CD4-positive, alpha-beta T cell treated with Interleukin-1 beta for 1 hour (primary cell): ENCODE measurements around the gene PRCC.

Source experiments
- DNase-seq, 2 donors: peaks; one replicate each; pipeline ENCODE4 v3.0.0-alpha.2; 2020 to 2022

PRCC gene

DNA sequence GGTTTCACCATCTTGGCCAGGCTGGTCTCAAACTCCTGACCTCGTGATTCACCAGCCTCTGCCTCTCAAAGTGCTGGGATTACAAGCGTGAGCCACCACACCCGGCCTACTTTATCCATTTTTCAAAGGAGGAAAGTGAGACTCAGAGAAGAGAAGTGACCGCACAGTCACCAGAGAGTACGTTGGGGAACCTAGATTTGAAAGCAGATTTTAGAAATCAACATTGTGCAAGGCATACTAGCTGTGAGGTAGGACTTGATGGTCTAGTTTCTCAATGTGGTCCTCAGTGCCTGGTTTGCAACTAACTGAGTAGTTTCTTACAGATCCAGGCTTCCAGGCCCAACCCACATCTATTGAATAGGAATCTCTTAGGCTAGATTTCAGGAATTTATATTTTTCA is 1.7 kb upstream of the PRCC start:
- peak in 1 of 2 donors; percentile 22 for DNase-seq

DNA sequence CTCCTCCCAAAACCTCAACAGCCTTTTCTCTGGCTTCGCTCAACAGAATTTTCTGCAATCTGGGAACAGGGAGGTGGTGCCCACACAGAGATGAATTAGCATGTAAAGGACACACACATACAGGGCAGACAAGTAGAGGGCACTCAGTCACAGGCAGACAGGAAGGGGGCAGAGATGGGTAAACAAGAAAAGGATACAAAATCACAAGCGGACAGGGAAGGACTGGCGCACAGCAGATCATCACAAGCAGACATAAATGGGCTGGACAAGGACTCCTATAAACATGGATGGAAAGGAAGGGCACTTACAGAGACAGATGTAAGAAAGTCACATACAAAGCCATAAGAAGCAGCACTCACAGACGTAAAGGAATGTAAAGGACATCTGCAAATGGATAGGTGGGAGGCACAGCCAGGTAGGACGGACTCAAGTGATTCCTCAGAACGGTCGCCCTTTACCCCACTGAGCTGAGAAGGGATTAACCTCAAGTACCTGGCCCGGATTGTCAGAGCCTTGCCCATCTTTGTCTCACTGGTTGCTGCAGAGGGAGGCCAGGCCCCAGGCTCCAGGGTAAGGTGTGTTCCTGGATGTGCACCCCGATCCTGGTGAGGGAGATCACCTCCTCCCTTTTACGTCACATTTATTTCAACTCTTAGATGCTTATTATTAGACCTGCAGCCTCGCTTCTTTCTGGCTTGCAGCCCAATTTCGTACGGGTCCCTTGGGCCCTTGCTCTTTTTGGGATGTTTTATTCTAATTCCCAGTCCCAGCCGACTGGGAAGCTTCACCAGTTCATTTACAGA is 836 bp upstream of the PRCC start:
- DNase-seq = no peak

DNA sequence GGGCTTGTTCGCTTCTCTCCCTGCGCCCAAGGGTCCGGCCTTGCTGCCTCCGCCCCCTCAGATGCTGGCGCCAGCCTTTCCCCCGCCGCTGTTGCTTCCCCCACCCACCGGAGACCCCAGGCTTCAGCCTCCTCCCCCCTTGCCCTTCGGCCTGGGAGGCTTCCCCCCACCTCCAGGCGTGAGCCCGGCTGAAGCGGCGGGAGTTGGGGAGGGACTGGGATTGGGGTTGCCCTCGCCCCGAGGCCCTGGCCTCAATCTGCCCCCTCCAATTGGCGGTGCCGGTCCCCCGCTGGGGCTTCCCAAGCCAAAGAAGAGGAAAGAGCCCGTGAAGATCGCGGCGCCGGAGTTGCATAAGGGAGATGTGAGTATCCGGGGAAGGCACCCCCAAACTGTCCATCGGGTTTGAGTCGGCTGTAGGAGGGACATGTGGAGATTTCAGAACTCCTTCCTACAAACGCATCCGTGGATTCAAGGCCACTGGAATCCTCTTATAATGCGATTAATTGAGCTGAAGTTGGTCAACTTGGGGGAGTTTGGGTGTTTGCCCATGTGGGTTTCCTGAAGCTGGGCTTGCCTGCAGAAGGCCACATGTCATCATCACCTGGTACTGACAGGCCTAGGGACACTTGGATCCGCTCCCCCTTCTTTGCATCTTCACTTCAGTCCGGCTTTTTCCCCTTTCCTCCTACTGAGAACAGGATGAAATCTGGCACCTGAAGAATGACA is 707 bp downstream of the PRCC start:
- DNase-seq = peak; percentile 24 to 31

DNA sequence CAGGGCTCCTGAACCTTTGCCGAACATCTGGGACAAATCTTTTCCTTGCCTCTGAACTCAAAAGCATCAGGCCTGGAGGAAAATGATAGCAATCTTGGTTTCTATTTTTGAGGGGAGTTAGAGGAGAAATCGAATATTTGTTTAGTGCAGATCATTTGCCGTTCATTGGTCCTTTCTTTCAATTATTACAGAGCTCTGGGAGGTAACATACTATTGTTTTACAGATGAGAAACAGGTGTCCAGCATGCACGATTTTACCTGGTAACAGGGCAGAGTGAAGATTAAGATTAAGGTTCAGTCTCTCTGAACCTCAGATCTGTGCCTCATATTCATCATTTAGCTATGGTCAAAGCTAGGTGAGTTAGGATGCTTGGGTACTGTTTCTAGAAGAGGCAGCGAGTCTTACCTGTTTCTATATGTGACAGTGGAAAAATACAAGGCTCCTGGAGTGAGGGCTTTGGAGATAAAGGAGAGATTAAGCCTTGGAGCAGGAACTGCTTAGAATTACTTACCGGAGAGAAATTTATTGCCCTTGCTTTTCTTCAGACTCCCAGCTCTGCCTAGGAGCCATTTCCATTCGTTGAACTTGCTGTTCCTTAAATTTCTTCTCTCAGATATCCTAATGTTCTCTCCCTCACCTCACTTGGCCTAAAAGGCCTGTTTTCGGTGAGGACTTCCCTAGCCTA is 1.4 kb downstream of the PRCC start:
- no peak for DNase-seq

DNA sequence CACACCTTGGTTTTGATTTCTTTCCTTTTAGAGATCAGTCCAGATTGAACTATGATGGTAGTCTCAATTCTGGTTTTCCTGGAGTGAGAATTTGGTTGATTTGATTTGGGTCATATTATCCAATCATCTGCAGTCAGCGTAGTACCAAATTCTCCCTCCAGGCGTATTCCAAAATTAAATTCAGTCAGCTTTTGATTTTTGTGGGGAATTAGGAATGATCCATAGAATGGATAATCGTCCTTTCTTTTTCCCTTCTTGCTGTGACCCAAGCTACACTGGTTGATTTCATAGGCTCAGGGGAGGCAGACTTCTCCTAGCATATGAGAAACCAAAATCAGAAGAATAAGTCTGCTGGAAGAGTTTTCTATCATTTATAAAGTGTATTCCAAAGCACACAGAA is 4.9 kb downstream of the PRCC start:
- no peak for DNase-seq

DNA sequence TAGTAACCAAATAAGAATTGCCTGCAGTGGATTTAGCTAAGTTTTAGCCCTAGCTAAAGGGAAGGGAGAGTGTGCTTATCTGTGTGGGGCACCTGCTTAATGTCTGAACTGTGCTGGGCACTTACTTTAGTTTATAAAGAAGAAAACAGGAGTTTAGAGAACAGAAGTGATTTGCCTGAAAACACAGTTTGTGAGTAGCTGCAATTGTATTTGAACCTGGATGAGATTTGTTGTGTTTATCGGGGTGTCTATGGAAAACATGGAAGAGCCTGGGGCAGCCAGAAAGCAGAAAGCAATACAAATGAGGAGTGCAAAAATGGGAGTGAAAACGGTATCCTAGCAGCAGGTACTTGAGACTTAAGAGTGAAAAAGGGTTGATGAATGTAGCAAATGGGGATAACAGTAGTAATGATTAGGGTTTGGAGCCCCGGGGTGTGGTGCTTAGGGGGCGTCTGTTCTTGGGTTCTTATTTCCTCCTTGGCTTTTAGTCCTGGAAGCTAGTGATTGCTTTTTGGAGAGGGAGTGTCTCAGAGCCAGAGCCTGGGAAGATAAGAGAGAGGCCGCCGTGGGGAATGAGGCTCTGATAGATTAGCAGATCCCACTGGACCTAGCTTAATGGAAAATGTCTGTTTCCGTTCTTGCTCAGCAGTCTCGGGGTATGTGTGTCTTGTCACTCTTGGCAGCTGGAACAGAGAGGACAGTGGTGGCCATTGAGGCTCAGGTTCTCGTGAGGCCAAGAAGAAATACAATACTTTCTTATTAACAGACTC is 5.6 kb downstream of the PRCC start:
- DNase-seq = no peak

DNA sequence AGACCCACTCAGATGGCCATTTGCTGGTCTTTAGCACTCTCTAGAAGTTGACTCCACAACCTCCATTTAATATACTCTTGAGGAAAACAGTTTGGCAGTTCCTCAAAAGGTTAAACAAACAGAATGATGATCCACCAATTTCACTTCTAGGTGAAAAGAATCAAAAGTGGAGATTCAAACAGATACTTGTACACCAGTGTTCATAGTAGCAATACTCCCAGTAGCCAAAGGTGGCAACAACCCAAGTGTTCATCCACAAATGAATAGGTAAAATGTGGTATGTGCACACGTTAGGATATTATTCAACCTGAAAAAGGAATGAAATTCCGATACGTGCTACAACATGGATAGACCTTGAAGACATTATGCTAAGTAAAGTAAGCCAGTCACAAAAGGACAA is 6.3 kb downstream of the PRCC start:
- no peak for DNase-seq

DNA sequence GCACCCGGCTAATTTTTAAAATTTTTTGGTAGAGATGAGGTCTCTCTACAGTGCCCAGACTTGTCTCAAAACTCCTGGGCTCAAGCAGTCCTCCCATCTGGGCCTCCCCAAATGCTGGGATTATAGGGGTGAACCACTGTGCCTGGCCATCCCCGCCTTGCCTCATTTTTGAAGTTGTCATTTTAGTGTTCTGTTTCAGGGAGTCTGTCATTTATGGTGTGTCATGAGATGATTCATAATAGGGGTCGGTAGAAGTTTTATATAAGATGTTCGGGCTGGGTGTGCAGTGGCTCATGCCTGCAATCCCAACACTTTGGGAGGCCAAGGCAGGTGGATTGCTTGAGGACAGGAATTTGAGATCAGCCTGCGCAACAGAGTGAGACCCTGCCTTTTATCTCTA is 8.5 kb downstream of the PRCC start:
- no peak for DNase-seq

DNA sequence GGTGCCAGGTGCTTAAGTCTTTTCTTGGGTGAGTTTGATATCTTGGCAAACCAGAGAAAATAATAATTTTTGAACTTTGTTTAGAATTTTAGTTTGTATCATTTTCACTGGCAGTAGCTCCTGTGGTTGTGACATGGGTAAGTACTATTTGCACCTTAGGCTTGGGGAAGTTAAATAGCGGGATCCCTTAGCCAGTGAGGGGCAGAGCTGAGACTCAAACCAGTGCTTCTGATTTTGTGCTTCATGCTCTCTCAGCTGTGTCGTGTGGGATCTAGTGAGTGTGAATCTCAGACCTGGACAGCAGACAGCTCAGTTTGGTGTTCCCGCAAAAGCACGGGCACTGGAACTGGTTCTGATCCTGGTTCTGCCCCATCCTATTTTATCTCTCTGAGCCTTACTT is 9.6 kb downstream of the PRCC start:
- no peak for DNase-seq

DNA sequence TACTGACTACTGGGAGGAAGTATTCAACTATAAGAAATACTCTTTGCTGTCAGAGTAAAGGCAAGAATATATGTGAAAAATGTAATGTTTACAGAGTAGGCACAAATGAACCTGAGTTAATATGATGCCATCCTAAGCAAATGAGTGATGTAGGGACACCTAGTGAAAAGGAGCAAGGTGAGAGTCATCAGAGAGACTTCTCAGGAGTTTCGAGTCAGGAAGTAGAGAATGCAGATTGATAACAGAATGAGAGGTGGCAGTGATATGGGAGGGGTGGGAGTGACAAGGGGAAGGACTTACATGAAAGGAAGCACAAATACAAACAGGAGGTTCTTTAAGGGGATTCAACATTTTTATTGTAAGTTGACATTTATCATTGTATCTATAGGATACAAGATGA is 10.2 kb downstream of the PRCC start:
- no peak for DNase-seq

DNA sequence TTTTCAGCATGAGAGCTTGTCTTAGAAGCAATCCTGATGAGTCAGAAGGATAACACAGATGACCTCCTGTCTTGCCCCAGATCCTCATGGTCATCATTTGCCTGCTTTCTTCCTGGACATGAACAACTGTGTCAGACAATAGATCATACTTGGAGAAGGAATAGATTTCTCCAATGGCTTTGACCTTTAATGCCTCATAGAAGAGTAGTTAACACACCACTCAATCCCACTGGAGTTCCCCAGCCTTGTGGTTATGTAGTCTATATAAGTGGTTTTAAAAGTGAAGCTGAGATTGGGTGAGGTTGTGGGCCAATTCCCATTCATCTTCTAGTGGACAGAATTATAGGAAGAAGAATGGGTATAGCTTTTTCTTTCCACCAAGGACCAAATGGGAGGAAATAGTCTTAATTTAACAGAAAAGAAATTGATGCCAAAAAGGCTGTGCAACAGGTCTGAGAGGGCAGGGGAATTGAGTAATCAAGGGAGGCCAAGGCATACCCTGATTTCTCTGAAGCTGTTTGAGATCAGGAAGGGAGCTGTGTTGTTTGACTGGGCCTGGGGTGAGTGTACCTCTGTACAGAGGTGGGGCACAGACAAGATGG is 14.4 kb downstream of the PRCC start:
- DNase-seq = no peak

DNA sequence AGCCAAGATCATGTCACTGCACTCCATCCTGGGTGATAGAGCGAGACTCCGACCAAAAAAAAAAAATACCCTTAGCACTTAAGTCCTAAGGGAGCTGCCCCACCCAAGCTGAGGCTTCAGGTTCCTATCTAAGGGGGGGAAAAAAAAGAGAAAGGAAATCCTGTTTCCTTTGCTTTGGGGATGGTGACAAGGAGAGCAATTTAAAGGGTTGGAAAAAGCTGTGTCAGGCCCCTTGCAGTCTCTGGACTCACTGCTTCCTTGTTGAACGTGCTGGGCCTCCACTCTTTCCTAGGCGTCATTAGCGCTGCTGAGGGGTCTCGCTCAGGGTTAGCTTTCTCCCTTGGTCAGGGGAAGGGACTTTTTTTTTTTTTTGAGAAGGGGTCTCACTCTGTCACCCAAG is 18.1 kb downstream of the PRCC start:
- no peak for DNase-seq

DNA sequence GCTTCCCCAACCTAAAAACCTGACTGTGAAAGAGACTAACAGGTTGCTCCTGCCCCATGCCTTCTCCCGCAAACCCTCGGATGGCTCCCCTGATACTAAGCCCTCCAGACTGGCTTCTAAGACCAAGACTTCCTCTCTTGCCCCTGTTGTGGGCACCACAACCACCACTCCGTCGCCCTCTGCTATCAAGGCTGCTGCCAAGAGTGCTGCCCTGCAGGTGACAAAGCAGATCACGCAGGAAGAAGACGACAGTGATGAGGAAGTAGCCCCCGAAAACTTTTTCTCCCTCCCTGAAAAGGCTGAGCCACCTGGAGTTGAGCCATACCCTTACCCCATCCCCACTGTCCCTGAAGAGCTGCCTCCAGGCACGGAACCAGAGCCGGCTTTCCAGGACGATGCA is 19.3 kb downstream of the PRCC start:
- DNase-seq = no peak

DNA sequence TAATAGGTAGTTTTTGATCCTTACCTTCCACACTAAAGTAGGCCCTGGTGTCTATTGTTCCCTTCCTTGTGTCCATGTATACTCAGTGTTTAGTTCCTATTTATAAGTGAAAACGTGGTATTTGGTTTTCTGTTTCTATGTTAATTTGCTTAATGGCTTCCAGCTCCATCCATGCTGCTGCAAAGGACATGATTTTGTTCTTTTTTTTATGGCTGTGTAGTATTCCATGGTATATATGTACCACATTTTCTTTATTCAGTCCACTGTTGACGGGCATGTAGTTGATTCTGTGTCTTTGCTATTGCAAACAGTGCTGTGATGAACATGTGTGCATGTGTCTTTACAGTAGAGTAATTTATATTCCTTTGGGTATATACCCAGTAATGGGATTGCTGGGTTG is 20.8 kb downstream of the PRCC start:
- no peak for DNase-seq

DNA sequence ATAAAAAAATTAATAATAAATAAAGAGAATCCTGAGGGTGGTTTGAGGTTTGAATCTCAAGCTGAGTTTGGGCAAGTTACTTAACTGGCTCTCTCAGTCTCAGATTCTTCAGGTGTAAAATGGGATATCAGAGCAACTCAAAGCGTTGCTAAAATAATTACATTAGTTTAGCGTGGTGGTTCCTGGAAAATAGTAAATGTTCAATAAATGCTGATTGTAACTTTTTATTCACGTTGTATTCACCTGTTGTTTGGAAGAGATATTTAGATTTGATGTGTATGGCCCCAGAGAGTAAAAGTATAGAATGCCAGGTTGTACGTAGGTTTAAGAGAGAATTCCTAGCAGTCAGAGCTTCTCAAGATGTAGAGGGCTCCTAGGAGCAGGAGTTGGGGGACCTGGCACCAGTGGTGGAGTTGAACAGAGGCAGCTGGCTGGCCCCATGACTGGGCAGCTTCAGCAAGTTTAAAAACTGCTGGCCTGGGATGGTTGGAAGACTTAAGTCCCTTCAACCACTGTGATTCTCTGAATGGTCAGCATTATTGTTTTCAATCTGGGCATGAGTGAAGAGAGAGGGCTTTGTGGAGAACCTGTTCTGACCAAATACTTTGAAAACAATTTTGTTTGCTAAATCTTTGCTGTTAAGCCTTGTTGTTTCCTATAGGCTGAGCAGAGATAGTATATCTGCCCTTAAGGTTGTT is 22.4 kb downstream of the PRCC start:
- DNase-seq = no peak

DNA sequence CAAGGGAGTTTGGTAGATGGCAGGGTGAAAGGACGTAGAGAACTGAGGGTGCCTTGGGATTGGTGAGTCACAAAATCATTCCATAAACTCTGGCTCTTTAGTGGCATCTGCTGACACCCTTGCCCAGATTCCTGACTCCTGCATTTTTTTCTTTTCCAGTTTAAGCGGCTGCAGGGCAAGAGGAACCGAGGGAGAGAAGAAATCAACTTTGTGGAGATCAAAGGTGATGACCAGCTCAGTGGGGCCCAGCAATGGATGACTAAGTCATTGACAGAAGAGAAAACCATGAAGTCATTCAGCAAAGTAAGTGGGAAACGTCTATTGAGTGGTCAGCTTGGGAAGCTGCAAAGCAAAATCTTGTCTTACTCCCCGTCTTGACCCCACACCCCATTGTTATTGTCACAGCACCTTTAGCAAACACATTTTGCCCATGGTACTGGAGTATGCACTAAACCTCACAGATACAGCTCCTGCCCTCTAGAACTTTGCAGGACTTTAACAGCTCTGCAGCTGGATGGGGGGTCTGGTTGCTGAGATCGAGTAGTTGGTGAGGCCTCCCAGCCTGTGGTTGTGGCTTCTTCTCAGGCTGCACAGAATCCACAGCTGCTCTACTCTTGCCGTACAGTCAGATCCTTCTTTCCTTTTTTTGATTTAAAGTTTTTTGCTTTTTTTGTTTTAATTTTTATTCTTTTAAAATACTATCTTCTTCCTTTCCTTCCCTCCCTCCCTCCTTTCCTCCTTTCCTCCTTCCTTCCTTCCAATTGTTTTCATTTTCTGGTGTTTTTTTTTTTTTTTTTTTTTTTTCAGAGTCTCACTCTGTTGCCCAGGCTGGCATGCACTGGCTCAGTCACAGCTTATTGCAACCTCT is 27.4 kb downstream of the PRCC start:
- no peak for DNase-seq

DNA sequence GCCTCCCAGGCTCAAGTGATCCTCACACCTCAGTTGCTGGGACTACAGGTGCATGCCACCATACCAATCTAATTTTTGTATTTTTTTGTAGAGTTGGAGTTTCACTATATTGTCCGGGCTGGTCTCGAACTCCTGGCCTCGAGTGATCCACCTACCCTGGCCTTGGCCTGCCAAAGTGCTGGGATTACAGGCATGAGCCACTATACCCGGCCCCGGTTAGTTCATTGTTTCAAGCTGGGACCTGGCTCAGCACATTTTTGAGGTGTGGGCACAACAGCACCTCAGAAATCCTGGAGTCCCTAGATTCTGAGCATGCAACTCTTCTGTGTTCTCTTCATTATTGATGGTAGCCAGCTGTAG is 28.0 kb downstream of the PRCC start:
- no peak for DNase-seq

DNA sequence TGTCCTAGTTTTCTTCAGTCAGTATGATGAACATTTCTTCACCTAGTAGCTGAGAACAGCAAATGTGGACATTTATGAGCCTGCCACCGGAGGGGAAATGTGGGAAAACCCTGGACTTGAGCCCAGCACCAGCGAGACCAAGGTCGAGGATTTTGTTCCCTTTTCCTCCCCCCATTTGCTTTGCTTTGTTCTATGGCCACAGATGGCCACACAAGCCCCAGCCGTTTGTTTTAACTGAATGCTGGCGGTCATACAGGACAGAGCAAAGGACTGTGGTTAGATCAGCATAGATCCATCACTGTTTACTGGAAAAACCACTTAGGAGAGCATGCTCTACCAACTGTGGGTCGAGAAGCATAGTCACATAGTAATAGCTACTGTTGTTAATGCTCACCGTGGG is 28.5 kb downstream of the PRCC start:
- no peak for DNase-seq

DNA sequence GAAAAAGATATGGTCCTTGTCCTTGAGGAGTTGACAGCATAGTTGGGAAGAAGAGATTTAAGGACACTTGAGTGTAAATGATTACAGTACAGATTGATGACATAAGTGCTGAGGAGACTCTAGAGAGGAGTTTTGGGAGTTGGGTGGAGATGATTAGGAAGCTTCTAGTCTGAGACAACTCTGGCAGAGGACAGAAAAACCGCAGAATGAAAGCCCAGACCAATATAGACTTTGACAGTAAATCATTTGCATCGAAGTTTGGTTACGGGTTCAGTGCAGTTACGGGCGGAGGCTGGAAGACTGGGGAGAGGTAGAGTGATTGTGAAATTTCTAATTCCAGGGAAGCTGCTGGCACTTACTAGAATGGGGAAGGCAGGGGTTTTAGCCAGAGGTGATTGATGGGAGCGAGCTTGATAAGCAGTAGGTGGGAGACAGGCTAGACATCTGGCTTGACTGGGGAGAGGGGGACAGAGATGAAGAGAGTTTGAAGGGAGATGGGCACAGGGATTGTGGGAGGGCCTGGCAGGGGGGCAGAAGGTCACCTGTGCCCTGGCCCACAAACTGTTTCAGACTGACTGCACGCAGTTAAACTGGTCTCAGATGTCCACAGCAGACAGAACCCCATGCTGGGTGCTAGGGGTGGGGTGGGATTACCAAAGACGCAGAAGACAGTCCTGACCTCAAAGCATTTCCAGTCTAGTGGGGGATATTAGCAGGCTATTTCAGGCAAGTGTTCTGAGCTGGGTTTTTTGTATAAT is 29.2 kb downstream of the PRCC start:
- DNase-seq = no peak

DNA sequence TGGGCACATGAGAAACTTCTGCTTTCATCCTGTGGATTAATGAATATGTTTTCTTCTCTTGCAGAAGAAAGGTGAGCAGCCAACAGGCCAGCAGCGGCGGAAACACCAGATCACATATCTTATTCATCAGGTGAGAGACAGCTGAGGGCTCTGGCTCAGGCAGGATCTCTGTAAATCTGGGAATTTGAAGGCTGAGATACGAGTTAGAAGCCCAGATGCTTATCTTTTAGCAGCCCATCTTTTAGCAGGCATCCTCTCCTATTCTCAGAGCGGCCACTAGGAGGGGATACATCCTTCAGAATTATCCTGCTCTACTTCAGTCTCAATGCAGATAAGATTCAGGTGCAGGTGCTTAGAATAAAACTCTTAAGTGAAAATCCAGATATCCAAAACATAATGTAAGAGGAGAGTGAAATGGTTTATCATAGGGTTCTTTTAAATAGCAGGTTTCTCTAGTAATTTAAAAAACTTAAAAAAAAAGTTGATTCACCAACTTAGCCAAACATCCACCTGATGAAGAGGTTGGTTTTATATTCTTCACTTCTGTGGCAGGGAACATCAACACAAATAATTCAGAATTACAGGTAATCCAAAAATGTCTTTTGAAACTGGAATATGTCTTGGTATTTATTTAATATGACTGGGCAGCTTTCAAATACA is 30.0 kb downstream of the PRCC start:
- DNase-seq = peak; percentile 60 to 77
